ENCODE measurements around the gene TTLL9.

The TTLL9 gene

GRCh38 chr20:31877684-31878083 is 7.2 kb downstream of the TTLL9 start:
- DNase-seq (ENCODE audit: low read depth) = no peak
- no peak overlapping the region for H3K4me3 ChIP-seq (ENCODE audit: low read depth, low read length)
- no peak for TF ChIP-seq MAX (IDR thresholded peaks at IDR 0.05; ENCODE audit: low read depth, low read length)
- TF ChIP-seq POLR2A (IDR thresholded peaks at IDR 0.05; ENCODE audit: extremely low read depth, insufficient read length) = no peak
- no peak for TF ChIP-seq MYC (IDR thresholded peaks at IDR 0.05; ENCODE audit: low read depth, low read length)
- no peak for TF ChIP-seq CTCF (IDR thresholded peaks at IDR 0.05; ENCODE audit: low read depth, low read length)

GRCh38 chr20:31879143-31879987 is 8.9 kb downstream of the TTLL9 start:
- TF ChIP-seq CTCF (IDR thresholded peaks at IDR 0.05; ENCODE audit: low read depth, low read length) = no peak
- peak; percentile 19 for TF ChIP-seq MYC (IDR thresholded peaks at IDR 0.05; ENCODE audit: low read depth, low read length)
- peak; percentile 83 for TF ChIP-seq MAX (IDR thresholded peaks at IDR 0.05; ENCODE audit: low read depth, low read length)
- TF ChIP-seq POLR2A (IDR thresholded peaks at IDR 0.05; ENCODE audit: extremely low read depth, insufficient read length) = peak; percentile 51
- H3K4me3 ChIP-seq (ENCODE audit: low read depth, low read length) = peak overlapping the region; percentile 72
- DNase-seq (ENCODE audit: low read depth) = peak; percentile 96

GRCh38 chr20:31881945-31882344 is 11.5 kb downstream of the TTLL9 start:
- TF ChIP-seq MYC (IDR thresholded peaks at IDR 0.05; ENCODE audit: low read depth, low read length) (no peak), POLR2A (IDR thresholded peaks at IDR 0.05; ENCODE audit: extremely low read depth, insufficient read length) (no peak), CTCF (IDR thresholded peaks at IDR 0.05; ENCODE audit: low read depth, low read length) (no peak), MAX (IDR thresholded peaks at IDR 0.05; ENCODE audit: low read depth, low read length) (no peak)
- no peak for DNase-seq (ENCODE audit: low read depth)
- no peak overlapping the region for H3K4me3 ChIP-seq (ENCODE audit: low read depth, low read length)

- no peak for DNase-seq (ENCODE audit: low read depth)
- TF ChIP-seq CTCF (IDR thresholded peaks at IDR 0.05; ENCODE audit: low read depth, low read length) = no peak
- TF ChIP-seq MYC (IDR thresholded peaks at IDR 0.05; ENCODE audit: low read depth, low read length) = no peak
- TF ChIP-seq MAX (IDR thresholded peaks at IDR 0.05; ENCODE audit: low read depth, low read length) = no peak
- TF ChIP-seq POLR2A (IDR thresholded peaks at IDR 0.05; ENCODE audit: extremely low read depth, insufficient read length) = no peak
- H3K4me3 ChIP-seq (ENCODE audit: low read depth, low read length) = no peak overlapping the region
These were observed 13.4 kb downstream of the TTLL9 start for GRCh38 chr20:31883829-31884228.

GRCh38 chr20:31890646-31891045 is 20.2 kb downstream of the TTLL9 start:
- H3K4me3 ChIP-seq (ENCODE audit: low read depth, low read length) = no peak overlapping the region
- DNase-seq (ENCODE audit: low read depth) = no peak
- TF ChIP-seq MAX (IDR thresholded peaks at IDR 0.05; ENCODE audit: low read depth, low read length) (no peak), MYC (IDR thresholded peaks at IDR 0.05; ENCODE audit: low read depth, low read length) (no peak), CTCF (IDR thresholded peaks at IDR 0.05; ENCODE audit: low read depth, low read length) (no peak), POLR2A (IDR thresholded peaks at IDR 0.05; ENCODE audit: extremely low read depth, insufficient read length) (no peak)

All from NB4 (cell line).